ENCODE data around the gene GRIK3.

- TF ChIP-seq CTCF (IDR thresholded peaks at IDR 0.05) (no peak), POLR2A (IDR thresholded peaks at IDR 0.05) (no peak), POLR2AphosphoS5 (IDR thresholded peaks at IDR 0.05) (no peak), EP300 (IDR thresholded peaks at IDR 0.05) (no peak)
Observed at GRCh38 chr1:36987276-36987675, 47.0 kb downstream of the GRIK3 start.

Data from stomach (tissue), 4 donors.